GM12891 (cell line): ENCODE data around the gene NUTF2.

ENCODE experiments used
- POLR2AphosphoS5 ChIP-seq: IDR thresholded peaks from 2 replicates; pipeline ENCODE4 v1.6.1; 2011; ENCODE audit warnings: low read depth, low read length, control low read depth
- TAF1 ChIP-seq: IDR thresholded peaks from 2 replicates; pipeline ENCODE4 v1.6.1; 2011; ENCODE audit warnings: low read depth, low read length, control low read depth

- no peak for TF ChIP-seq TAF1
- no peak for TF ChIP-seq POLR2AphosphoS5
These were observed 742 bp upstream of the NUTF2 start for GRCh38 chr16:67846063-67846319.
